OCI-LY3 (cell line): Measurements from ENCODE around the gene MAGEC2.

Source experiments
- EZH2phosphoT487 ChIP-seq: fragments of 200-600 bp; shearing (Covaris generic); IDR thresholded peaks from 2 replicates; pipeline ENCODE4 v1.6.1; 2018; ENCODE audit warnings: antibody characterized with exemption, mixed run types, low read depth
- TF ChIP-seq, protein P1 (sequence below): fragments of 200-600, 300-600 bp; sonication (generic); IDR thresholded peaks from 2 replicates; pipeline ENCODE4 v1.5.1; 2014; ENCODE audit warnings: antibody characterized with exemption, low read length, low read depth

DNA sequence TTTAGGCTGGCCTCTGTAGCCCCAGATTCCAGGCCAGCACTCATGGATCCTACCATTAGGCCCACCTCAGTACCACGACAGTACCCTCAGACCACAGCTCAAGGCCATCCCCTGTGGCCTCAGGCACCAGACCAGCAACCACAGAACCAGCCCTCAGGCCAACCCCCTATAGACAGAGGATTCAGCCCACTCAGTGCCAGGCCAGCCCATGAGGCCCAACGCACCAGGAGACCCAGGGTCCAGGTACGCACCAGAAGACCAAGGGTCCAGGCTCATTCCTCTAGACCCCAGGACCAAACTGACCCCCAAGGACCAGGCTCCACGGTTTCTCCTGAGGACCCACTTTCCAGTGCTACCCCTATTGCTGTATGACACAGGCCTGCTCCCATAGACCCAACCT, 39.5 kb upstream of the MAGEC2 start:
- TF ChIP-seq EZH2phosphoT487 = no peak
- TF ChIP-seq, protein P1, sequence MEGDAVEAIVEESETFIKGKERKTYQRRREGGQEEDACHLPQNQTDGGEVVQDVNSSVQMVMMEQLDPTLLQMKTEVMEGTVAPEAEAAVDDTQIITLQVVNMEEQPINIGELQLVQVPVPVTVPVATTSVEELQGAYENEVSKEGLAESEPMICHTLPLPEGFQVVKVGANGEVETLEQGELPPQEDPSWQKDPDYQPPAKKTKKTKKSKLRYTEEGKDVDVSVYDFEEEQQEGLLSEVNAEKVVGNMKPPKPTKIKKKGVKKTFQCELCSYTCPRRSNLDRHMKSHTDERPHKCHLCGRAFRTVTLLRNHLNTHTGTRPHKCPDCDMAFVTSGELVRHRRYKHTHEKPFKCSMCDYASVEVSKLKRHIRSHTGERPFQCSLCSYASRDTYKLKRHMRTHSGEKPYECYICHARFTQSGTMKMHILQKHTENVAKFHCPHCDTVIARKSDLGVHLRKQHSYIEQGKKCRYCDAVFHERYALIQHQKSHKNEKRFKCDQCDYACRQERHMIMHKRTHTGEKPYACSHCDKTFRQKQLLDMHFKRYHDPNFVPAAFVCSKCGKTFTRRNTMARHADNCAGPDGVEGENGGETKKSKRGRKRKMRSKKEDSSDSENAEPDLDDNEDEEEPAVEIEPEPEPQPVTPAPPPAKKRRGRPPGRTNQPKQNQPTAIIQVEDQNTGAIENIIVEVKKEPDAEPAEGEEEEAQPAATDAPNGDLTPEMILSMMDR = no peak
